ENCODE measurements around the gene CSF1R.
"Not testable (repeated sequence)": the region's sequence is repeated elsewhere in the genome, so short reads cannot be mapped to it uniquely, and the experiment has no call there.

Gene CSF1R

DNA sequence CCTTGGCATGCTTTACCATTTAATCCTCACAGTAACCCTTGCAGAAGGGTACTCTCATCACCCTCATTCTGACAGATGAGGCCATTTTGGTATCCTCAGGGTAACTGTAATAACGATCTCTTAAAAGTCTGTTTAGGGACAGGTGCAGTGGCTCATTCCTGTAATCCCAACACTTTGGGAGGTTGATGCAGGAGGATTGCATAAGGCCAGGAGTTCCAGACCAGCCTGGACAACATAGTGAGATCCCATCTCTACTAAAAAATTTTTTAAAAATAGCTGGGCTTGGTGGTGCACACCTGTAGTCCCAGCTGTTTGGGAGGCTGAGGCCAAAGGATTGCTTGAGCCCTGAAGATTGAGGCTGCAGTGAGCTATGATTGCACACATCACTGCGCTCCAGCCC lies 31.8 kb downstream of the CSF1R start:
- no peak for DNase-seq (ENCODE audit: low read depth)

DNA sequence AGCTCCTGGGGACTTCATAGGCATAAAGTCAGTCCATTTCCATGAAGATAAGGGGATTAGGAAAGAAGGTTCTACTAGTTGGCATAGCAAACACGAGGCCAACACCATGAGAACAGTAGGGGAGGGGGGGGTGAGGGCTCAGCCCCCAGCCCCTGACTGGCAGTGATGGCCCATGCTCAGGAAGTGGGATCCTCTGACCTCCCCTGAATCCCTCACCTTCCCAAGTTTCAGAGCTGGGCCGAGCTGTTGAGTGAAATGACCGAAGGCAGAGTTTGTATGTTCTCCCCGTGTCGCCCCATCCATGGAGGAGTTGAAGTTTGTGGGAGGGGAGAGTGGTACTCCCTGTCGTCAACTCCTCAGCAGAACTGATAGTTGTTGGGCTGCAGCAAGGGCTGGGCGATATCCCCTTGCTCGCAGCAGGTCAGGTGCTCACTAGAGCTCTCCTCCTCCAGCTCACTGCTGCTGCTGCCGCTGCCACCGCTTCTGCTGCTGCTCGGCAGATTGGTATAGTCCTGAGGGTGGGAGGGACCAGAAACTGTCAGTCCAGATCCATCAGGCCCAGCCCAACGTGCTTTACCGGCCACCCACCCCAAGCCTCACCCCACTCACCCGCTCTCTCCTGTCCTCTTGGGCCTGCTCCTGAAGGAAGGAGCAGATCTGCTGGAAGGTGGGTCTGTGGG lies 32.5 kb downstream of the CSF1R start:
- DNase-seq (ENCODE audit: low read depth) = no peak

DNA sequence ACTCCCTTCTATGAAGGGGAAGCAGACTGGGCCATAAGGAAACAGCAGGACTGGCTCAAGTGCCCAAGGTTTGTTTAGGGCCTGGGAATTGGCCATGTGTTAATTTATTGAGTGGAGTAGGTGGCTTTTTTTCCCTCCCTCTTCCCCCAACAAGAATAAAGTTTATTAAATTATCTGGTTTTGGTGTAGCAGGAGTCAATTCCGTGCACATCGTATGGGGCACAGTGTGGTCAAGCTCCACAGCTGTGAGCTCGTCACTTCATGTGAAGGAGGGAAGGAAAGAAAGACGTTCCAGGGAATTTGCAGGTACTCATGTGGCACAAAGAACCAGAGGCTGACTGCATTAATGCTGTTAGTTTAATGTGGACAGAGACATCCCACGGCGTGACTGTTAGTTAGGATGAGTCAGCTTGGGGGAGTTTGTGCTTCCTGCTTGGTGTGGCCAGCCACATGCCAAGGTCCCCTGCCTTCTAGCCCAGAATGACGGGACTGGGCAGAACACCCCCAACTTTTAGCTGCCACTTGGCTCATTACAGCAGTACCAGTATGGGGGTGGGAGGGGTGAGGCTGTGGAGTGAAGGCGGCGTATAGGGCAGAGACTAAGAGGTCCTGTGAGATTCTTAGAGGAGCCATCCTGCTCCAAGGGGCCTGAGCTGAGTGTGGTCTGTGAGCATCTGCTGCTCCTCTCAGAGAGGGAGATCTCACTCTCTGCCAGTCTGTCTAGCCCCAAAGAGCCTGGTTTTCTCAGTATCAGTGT lies 33.2 kb downstream of the CSF1R start:
- no peak for DNase-seq (ENCODE audit: low read depth)

DNA sequence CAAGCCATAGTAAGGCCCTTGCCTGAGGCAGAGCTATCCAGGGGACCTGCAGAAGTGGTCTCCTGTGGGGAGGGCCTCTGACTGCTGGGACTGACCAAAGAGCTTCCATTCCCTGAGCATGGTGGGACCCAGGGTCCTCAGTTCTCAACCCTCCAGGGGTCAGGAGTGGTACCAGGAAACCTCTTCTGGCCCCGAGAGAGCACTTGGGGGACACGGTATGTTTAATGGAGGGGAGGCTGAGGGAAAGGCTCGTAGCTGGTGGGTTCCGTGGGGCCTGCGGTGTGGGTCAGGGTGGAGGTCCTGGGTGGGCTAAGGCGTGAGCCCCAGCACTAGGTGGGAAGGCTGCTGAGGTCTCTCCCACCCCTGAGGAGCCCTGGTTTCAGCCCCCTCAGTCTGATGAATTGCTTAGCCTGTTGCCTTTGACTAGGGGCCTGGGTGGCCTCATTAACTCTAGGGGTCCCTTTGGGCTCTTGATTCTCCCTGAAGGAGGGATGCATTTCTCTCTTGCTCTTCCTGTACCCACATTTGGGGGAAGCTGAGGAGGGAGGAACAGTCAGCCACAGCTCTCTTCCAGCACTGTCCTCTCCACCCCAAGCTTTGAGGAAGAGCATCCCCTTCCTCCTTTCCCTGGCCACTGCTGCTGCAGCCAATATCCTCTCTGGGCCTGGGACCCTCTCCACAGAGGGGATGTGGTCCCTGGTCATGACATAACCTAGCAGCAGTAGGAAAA lies 34.0 kb downstream of the CSF1R start:
- no peak for DNase-seq (ENCODE audit: low read depth)

DNA sequence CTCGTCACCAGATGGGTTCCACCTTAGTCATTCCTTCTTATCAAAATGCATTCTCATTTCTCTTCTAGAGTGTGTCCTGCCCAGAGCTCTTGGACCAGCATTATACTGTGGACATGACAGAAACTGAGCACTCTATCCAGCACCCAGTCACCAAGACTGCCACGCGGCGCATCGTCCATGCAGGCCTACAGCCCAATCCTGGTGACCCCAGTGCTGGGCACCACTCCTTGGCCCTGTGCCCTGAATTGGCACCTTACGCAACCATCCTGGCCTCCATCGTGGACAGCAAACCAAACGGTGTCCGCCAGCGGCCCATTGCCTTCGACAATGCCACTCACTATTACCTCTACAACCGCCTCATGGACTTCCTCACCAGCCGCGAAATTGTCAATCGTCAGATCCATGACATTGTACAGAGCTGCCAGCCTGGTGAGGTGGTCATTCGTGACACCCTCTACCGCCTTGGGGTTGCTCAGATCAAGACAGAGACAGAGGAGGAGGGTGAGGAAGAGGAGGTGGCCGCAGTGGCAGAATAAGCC lies 34.6 kb downstream of the CSF1R start:
- no peak for DNase-seq (ENCODE audit: low read depth)

DNA sequence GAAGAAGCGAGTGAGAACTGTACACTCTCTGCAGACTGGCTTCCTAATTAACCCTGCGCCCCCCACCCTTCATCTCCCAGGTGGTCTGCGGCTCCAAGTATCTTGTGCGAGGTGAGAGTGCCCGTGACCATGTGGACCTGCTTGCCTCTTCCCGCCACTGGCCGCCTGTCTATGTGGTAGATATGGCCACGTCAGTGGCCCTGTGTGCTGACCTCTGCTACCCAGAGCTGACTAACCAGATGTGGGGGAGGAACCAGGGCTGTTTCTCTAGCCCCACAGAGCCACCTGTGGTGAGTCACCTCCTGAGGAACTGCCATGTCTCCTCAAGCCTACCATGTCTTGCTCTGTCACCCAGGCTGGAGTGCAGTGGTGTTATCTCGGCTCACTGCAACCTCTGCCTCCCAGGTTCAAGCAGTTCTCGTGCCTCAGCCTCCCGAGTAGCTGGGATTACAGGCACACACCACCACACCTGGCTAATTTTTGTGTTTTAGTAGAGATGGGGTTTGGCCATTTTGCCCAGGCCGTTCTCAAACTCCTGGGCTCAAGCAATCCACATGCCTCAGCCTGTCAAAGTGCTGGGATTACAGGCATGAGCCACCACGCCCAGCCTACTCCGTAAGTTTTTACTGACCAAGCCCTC lies 36.1 kb downstream of the CSF1R start:
- not testable (repeated sequence) for DNase-seq (ENCODE audit: low read depth)

DNA sequence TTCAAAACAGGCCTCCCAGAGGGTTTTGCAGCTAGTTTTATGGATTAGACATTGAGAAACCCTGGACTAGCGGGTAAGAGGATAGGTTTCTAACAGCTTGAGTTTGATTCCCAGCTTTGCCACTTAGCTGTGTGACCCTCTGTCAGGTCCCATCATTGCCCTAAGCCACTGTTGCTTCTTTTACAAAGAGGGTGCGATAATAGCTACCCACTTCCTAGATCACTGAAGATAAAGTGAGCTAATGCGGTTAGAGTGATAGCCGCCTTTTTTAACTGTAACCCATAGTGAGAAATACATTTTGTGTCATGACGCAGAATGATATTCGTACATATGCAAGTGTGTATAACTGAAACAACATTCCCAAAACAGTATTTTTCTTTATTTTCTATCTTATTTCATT lies 40.3 kb downstream of the CSF1R start:
- no peak for DNase-seq (ENCODE audit: low read depth)

DNA sequence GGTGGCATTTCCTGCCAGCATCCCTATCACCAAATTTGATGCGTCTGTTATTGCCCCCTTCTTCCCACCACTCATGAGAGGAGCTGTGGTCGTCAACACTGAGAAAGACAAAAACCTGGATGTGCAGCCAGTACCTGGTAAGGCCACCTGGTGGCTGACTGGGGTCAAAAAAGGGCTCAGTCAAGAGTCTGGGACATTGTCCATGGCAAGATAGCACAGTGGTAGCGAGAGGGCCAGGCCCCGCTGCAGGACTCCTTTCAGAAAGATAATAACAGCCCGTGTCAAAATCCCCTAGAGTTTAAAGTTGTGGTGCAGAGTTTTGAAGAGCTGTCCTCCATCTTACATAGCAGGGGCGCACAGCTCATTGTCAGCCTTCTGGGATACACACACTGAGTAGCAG lies 40.8 kb downstream of the CSF1R start:
- no peak for DNase-seq (ENCODE audit: low read depth)

DNA sequence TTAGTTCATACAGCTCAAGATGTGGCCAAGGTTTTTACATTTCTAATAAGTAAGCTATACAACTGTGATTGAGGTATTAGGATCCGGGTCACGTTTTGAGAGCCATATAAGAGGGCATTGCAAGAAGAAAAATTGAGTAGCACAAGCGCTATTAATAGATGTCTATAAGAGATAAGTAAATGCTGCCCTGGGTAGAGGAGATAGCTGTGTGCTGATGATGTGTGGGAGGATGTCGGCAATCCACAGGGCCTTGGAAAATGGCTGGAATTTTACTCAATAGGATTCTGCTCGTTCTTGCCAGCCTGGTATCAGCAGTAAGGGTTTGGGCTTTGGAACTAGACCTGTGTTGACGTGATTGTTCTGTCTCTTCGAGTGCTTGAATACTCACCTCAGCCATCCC lies 41.6 kb downstream of the CSF1R start:
- no peak for DNase-seq (ENCODE audit: low read depth)

DNA sequence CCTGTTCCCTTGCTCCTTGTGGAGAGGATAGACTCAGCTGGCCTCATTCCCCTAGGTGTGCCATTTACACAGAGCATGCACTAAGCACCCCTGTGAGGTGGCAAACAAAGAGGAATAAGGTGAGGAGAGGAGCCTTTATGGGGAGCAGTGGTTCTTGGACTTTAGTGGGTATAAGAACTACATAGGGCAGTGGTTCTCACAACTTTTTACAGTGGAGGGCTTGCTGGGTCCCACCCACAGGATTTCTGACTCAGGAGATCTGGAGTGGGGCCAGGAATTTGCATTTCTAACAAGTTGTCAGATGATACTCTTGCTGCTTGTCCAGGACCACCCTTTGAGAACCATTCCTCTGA lies 42.0 kb downstream of the CSF1R start:
- DNase-seq (ENCODE audit: low read depth) = no peak

DNA sequence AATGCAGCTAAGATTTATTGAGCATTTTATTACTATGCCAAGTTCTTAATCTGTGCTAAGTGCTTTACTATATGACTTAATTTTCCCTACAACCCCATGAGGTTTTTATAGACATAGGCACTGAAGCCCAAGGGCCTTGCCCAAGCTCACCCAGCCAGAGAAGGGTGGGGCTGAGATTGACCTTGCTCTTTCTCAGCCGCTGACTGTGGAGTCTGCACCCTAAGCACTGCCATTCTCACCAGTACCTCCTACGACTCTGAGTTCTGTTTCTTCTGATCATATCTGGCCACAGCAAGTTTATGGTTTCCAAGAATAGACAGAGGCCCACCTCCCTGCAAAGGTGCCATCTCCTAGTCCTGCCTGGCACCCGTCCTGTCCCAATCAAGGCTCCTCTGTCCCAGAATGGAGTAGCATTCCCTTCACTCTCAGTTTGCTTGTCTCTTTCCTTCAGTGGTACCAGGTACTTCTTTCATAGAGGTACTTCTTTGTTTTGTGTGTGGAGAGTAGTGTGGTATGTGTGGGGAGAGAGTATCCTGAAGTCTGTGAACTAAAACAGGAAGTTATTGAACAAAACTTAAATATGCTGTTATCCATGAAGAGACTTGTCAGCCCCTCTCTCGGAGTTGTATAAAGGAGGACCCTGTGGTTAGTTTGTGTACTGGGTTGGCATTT lies 42.6 kb downstream of the CSF1R start:
- DNase-seq (ENCODE audit: low read depth) = no peak

DNA sequence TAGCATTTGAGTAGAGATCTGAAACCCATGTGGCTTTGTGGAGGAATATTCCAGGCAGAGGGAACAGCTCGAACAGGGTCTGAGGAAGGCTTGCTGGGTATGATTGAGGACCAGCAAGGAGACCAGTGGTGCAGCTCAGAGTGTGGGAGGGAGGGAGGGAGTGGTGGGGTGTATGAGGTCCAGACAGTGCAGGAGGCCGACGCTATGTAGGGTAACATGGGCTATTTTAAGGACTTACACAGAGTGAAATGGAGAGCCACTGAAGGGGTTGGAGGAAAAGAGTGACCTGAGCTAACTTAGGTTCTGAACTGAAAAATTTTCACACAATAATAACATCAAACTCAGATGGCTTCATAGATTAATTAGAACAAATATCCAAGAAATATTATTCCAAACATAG lies 43.9 kb downstream of the CSF1R start:
- DNase-seq (ENCODE audit: low read depth) = no peak

DNA sequence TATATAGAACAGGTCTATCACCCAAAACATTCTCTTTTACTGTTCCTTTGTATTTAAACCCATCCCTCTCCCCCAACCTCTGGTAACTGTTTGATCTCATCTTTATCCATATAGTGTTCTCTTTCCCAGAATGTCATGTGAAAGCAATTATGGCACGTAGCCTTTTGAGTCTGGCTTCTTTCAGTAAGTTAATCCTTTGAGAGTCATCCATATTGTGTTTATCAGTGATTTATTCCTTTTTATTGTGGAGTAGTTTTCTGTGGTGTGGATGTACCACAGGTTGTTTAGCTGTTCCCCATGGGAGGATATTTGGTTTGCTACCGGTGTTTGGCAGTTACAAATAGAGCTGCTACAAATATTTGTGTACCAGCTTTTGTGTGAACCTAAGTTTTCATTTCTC lies 47.8 kb downstream of the CSF1R start:
- DNase-seq (ENCODE audit: low read depth) = no peak

DNA sequence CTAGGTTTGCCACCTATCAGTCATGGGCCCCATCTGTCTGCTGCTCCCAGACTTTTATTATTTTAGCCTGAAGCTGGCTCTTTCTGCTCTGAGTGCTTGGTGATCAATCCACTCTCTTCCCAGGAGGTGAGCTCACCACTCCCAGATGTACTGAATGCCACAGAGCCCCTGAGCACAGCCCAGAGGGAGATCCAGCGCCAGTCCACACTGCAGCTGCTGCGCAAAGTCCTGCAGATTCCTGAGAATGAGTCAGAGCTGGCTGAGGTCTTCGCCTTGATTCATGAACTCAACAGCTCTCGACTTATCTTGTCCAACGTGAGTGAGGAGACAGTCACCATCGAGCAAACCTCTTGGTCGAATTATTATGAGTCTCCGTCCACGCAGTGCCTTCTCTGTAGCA lies 49.8 kb downstream of the CSF1R start:
- no peak for DNase-seq (ENCODE audit: low read depth)

DNA sequence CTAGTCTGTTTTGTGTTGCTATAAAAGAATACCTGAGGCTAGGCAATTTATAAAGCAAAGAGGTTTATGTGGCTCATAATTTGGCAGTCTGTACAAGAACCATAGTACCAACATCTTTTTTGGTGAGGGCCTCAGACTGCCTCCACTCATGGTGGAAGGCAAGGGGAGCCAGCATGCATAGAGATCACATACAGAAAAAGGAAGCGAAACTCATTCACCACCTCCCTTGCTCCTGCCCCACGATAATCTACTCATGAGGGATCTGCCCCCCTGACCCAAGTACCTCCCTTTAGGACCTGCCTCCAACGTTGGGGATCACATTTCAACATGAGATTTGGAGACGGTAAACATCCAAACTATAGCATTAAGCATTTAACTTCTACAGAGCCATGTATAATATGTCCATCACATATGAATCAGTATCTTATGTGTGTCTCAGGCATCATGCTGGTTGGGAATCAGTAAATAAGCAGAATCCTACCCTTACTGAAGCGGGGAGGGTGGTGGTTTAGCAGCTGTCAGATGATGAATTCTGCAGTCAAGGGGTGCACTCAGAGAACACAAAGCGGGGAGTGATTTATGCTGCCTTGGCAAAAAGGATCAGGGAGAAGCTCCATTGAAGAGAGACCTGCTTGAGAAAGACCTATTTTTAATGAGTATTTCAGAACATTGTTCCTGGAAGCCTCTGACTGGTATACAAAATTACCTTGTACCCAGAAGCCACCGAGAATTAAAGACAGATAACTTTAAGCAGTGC lies 51.0 kb downstream of the CSF1R start:
- DNase-seq (ENCODE audit: low read depth) = no peak

DNA sequence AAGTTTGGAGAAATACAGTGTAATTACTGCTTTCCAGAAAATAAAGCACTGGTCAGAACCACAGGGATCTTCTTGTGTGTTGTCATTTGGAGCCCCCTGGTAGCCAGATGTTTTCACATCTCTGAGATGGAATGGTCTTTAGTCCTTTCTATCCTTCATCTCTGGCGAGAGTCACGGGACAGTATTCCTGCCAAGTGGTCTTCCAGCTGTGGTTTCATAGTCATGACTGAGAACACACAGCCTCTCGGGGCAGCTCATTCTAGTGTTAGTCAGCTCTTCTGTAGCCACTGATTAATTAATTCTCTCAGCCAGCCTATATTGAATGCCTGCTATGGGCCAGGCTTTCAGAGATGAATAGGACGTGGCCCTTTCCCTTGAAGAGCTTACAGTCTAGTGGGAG lies 51.7 kb downstream of the CSF1R start:
- no peak for DNase-seq (ENCODE audit: low read depth)

DNA sequence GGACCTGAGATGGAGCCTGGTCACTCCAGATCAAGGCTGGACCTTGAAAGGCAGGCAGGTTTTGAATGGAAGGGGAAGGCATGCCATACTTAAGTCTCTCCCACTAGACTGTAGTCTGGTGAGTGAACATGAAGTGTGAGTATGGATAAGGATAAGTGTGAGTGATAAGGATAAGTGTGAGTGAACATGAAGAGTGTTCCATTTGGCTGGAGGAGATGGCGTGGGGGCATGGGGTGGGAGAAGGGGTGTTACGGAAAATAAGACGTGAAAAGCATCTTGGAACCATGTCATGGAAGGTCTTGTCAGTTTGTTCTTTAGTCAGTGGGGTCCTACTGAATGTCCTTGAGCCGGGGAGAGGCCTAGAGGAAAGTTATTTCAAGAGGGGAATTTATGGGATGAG lies 53.0 kb downstream of the CSF1R start:
- DNase-seq (ENCODE audit: low read depth) = no peak

DNA sequence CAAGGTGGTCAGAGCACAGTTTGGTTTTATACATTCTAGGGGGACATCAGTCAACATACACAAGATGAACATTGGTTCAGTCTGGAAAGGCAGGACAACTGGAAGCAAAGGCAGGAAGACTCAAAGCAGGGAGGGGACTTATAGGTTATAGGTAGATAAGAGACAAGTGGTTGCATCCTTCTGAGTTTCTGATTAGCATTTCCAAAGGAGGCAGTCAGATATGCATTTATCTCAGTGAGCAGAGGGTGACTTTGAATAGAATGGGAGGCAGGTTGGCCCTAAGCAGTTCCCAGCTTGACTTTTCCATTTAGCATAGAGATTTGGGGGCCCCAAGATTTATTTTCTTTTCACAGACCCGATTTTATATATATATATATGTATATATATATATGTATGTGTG lies 58.3 kb downstream of the CSF1R start:
- not testable (repeated sequence) for DNase-seq (ENCODE audit: low read depth)

DNA sequence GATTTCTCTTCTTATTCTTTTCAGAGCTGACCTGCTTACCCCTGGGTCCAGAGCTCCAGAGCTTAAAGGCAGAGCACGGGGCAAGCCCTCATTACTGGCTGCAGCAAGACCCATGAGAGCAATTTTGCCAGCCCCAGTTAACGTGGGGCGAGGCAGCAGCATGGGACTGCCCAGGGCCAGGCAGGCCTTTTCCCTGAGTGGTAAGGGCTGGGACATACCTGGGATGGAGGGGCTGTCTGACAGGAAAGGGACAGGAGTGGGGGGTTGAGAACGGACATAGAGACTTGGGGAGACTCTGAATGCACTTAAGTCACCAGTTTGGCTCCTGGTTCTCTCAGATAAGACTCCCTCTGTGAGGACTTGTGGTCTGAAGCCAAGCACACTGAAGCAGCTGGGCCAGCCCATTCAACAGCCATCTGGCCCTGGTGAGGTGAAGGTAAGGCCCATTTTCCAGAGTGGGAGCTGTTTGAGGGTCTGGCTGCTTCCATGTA lies 59.6 kb downstream of the CSF1R start:
- no peak for DNase-seq (ENCODE audit: low read depth)

DNA sequence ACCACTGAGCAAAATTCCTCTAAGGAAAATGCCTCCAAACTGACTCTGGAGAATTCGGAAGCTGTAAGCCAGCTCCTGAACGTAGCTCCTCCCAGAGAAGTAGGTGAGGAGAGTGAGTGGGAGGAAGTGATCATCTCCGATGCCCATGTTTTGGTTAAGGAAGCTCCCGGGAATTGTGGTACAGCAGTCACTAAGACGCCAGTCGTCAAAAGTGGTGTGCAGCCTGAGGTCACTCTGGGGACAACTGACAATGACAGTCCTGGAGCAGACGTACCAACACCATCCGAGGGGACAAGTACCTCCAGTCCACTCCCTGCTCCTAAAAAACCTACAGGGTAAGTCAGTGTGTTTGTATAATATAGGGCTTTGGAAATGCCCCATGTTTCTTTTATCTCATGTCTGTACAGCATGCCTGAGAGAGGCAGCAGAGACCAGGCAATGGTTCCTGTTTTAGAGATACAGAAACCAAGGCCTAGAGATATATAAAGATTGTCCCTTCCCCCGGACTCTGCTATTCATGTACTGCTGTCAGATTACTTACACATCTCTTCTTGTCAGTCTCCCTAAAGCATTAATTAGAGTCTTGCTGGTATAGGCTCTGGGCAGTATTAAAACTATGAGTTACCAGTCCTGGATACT lies 61.9 kb downstream of the CSF1R start:
- no peak for DNase-seq (ENCODE audit: low read depth)

DNA sequence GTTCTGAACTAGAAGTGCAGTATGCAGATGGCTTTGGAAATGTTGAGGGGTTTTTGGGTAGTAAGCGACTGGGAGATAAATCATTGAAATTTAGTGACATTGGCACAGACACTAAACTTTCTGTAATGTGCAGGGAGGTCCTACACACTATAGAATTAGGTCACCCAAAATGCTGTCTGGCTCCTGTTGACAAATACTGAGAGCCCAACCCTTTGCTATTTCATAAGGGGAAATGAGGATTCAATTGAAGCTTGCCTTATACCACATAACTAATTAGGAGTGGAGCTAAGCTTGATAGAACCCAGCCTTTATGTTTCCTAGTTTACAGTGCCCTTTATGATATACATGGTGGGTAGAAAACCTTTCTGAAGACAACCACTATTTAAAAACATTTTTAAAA lies 63.2 kb downstream of the CSF1R start:
- no peak for DNase-seq (ENCODE audit: low read depth)

All from T-helper 22 cell (primary cell).